Measurements from ENCODE around the gene CUTC.
"Not testable (repeated sequence)": the region's sequence is repeated elsewhere in the genome, so short reads cannot be mapped to it uniquely, and the experiment has no call there.

Gene CUTC

DNA sequence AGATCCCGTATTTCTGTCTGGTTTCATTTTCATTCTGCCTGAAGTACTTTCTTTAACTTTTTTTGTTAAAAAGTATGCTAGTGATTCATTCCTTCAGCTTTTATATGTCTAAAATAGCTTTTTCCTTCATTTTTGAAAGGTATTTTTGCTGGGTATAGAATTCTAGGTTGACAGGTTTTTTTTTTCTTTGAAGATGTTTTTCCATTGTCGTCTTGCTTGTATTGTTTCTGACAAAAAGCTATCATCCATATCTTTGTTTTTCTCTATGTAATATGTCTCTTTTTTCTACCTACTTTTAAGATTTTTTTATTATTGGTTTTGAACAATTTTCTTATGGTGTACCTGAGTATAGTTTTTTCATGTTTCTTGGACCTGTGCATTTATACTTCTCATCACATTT lies 8.2 kb downstream of the CUTC start:
- TF ChIP-seq, protein P1, sequence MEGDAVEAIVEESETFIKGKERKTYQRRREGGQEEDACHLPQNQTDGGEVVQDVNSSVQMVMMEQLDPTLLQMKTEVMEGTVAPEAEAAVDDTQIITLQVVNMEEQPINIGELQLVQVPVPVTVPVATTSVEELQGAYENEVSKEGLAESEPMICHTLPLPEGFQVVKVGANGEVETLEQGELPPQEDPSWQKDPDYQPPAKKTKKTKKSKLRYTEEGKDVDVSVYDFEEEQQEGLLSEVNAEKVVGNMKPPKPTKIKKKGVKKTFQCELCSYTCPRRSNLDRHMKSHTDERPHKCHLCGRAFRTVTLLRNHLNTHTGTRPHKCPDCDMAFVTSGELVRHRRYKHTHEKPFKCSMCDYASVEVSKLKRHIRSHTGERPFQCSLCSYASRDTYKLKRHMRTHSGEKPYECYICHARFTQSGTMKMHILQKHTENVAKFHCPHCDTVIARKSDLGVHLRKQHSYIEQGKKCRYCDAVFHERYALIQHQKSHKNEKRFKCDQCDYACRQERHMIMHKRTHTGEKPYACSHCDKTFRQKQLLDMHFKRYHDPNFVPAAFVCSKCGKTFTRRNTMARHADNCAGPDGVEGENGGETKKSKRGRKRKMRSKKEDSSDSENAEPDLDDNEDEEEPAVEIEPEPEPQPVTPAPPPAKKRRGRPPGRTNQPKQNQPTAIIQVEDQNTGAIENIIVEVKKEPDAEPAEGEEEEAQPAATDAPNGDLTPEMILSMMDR (IDR thresholded peaks at IDR 0.05; ENCODE audit: insufficient read depth, low read length, missing control alignments), result no peak
- H3K4me3 ChIP-seq (ENCODE audit: low read depth, low read length), result no peak overlapping the region
- POLR2A ChIA-PET, result no interaction called here
- DNase-seq (ENCODE audit: low read depth, low spot score), result no peak
- CTCF ChIA-PET, result interaction anchor here (0.5 to 2.5 kb wide), 6 partner anchors 8 to 177 kb away, joined by 3 to 10 read pairs (median 4); partner anchors contain the start of genes COX15 and CUTC

DNA sequence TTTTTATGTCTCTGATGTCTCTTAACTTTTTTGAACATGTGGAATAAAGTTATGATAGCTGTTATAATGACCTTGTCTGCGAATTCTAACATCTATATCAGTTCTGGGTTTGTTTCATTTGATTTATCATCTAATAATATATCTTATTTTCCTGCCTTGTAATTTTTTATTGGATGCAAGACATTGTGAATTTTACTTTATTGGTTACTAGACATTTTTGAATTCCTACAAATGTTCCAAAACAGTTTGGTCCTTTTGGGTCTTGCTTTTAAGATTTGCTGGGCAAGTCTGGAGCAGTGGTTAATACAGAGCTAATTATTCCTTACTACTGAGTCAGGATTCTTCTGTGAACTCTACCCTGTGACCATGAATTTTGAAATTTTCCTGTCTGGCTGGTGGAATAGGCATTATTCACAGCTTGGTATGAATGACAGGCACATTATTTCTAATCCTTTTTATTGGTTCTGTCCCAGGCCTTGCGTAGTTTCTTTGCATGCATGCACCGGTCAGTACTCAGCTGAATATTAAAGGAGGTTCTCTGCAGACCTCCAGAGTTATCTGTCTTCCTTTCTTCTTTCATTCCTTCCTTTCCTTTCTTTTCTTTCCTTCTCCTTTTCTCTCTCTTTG lies 9.0 kb downstream of the CUTC start:
- ChIA-PET POLR2A (no interaction called here), CTCF (interaction anchor here (0.9 to 2.5 kb wide), 5 partner anchors 9 to 110 kb away, joined by 3 to 10 read pairs (median 4); partner anchors contain the start of genes COX15 and CUTC)
- no peak for DNase-seq (ENCODE audit: low read depth, low spot score)

DNA sequence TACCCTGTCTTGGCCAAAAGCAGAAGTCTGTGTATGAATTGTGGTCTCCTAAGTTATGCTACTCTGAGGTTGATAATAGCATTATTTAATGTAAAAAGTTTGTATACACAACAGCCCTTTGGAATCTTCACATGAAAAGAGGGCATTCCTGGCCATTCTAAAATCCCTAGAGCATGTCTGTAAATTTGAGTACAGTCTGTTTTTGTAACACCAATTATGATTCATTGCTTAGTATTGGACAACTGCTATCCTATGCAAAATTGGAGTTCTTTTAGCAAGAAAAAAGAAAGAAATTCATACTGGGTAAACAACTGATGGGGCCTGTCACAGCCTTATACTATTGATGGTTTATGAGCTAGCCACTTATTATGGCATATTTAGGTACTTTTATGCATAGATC lies 10.2 kb downstream of the CUTC start:
- H3K4me3 ChIP-seq (ENCODE audit: low read depth, low read length), result no peak overlapping the region
- POLR2A ChIA-PET, result interaction anchor here (0.9 kb wide), 1 partner anchor 10 kb away, joined by 3 read pairs; the partner anchor contains the start of gene CUTC
- DNase-seq (ENCODE audit: low read depth, low spot score), result no peak
- CTCF ChIA-PET, result interaction anchor here (0.6 to 2.5 kb wide), 7 partner anchors 10 to 306 kb away, joined by 3 to 10 read pairs (median 5); partner anchors contain the start of genes COX15 and CUTC
- TF ChIP-seq, protein P1 (IDR thresholded peaks at IDR 0.05; ENCODE audit: insufficient read depth, low read length, missing control alignments), result no peak

More for the DNA sequence above, 9.0 kb downstream of the CUTC start:
- TF ChIP-seq, protein P1 (IDR thresholded peaks at IDR 0.05; ENCODE audit: insufficient read depth, low read length, missing control alignments), result no peak
- H3K4me3 ChIP-seq (ENCODE audit: low read depth, low read length), result no peak overlapping the region

DNA sequence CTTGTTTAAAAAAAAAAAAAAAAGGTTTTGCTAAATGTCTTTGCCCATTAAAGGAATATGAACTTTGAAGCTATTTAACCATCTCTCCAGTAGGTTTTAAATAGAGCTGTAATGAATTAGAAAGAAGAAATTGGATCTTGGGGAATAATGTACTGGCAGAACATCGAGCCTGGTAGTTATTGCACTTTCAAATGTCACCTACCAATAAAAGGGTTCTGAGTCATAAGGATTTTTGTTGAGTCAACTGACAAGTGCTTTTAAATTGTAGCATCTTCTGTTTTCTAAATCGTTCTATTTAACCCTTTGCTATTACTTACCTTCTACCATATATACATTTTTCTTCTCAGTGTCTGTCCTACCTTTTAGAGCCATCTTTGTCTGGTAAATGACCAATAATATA lies 10.7 kb downstream of the CUTC start:
- POLR2A ChIA-PET, result interaction anchor here (0.9 kb wide), 1 partner anchor 10 kb away, joined by 3 read pairs; the partner anchor contains the start of gene CUTC

DNA sequence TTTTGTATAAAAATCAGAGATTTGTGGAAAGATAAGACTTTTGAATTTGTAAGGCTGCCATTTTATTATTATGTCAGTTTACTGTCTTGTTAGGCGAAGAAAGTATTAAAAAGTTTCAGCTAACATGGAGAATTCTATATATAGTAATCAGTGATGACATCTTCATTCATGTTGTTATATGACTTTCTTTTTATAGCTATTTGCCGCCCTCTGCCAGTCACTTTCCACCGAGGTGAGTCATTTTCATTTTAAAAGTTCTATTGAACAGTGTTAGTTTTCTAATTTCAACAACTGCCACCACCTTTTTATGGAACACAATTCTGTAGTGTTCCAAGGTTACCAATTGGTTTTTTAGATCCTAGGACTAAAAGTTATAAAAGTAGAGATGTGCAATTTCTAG lies 11.8 kb downstream of the CUTC start:
- DNase-seq (ENCODE audit: low read depth, low spot score), result no peak
- H3K4me3 ChIP-seq (ENCODE audit: low read depth, low read length), result no peak overlapping the region
- TF ChIP-seq, protein P1 (IDR thresholded peaks at IDR 0.05; ENCODE audit: insufficient read depth, low read length, missing control alignments), result no peak
- ChIA-PET POLR2A (no interaction called here), CTCF (interaction anchor here (0.6 to 1.9 kb wide), 7 partner anchors 9 to 301 kb away, joined by 3 to 8 read pairs (median 3); partner anchors contain the start of genes COX15 and CUTC)

More for the DNA sequence above, 10.7 kb downstream of the CUTC start:
- H3K4me3 ChIP-seq (ENCODE audit: low read depth, low read length), result no peak overlapping the region
- DNase-seq (ENCODE audit: low read depth, low spot score), result no peak
- CTCF ChIA-PET, result interaction anchor here (0.6 to 1.9 kb wide), 7 partner anchors 10 to 307 kb away, joined by 3 to 8 read pairs (median 4); partner anchors contain the start of genes COX15 and CUTC
- TF ChIP-seq, protein P1 (IDR thresholded peaks at IDR 0.05; ENCODE audit: insufficient read depth, low read length, missing control alignments), result no peak

DNA sequence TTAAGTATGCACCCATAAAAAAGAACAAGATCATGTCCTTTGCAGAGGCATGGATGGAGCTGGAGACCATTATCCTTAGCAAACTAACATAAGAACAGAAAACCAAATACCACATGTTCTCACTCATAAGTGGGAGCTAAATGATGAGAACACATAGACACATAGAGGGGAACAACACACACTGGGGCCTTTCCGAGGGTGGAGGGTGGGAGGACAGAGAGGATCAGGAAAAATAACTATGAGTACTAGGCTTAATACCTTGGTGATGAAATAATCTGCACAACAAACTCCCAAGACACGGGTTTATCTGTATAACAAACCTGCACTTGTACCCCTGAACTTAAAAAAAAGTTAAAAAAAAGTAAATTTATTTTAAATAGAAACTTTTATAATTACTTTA lies 14.1 kb downstream of the CUTC start:
- POLR2A ChIA-PET; CTCF ChIA-PET; H3K4me3 ChIP-seq (ENCODE audit: low read depth, low read length); DNase-seq (ENCODE audit: low read depth, low spot score): not testable (repeated sequence)

Measured in AG04449 (cell line).